ENCODE data around the gene CYP1A2. TPM values are rescaled to one million over a fixed set of nuclear protein-coding genes. Genes with fewer than 3 reads are reported as not detected.

CYP1A2 gene
- total RNA-seq, 1 donor from 2014 or later, result not detected

GRCh38 chr15:74742422-74742821 lies 6.2 kb upstream of the CYP1A2 start:
- no peak for DNase-seq

GRCh38 chr15:74746389-74746788 lies 2.3 kb upstream of the CYP1A2 start:
- DNase-seq, result no peak

- DNase-seq, result no peak
These were observed 1.2 kb downstream of the CYP1A2 start for GRCh38 chr15:74749832-74750231.

- no peak for DNase-seq
These were observed 2.1 kb downstream of the CYP1A2 start for GRCh38 chr15:74750751-74751150.

- no peak for DNase-seq
These were observed 3.4 kb downstream of the CYP1A2 start for GRCh38 chr15:74752011-74752410.

- peak; percentile 27 for DNase-seq
These were observed 3.9 kb downstream of the CYP1A2 start for GRCh38 chr15:74752531-74752930.

GRCh38 chr15:74754593-74755215 lies 6.1 kb downstream of the CYP1A2 start:
- DNase-seq, result no peak

- no peak for DNase-seq
These were observed 10.1 kb downstream of the CYP1A2 start for GRCh38 chr15:74758736-74759135.

- peak; percentile 65 for DNase-seq
These were observed 14.1 kb downstream of the CYP1A2 start for GRCh38 chr15:74762791-74763150.

GRCh38 chr15:74763416-74763815 lies 14.8 kb downstream of the CYP1A2 start:
- no peak for DNase-seq

- no peak for DNase-seq
These were observed 18.8 kb downstream of the CYP1A2 start for GRCh38 chr15:74767167-74768098.

GRCh38 chr15:74768099-74768770 lies 19.6 kb downstream of the CYP1A2 start:
- no peak for DNase-seq

GRCh38 chr15:74768771-74769342 lies 20.2 kb downstream of the CYP1A2 start:
- DNase-seq, result peak; percentile 80

GRCh38 chr15:74769463-74770025 lies 20.9 kb downstream of the CYP1A2 start:
- no peak for DNase-seq

GRCh38 chr15:74770211-74770903 lies 21.7 kb downstream of the CYP1A2 start:
- DNase-seq, result no peak

- no peak for DNase-seq
These were observed 24.7 kb downstream of the CYP1A2 start for GRCh38 chr15:74773329-74773728.

GRCh38 chr15:74773731-74774252 lies 25.1 kb downstream of the CYP1A2 start:
- DNase-seq, result no peak

GRCh38 chr15:74775132-74775562 lies 26.5 kb downstream of the CYP1A2 start:
- DNase-seq, result no peak

- DNase-seq, result no peak
These were observed 27.2 kb downstream of the CYP1A2 start for GRCh38 chr15:74775894-74776293.

GRCh38 chr15:74776821-74777768 lies 28.4 kb downstream of the CYP1A2 start:
- peak; percentile 54 for DNase-seq

All from tongue (tissue), 2 donors.